Measurements from ENCODE around the gene ANKRD13A.
"Not testable (repeated sequence)": the region's sequence is repeated elsewhere in the genome, so short reads cannot be mapped to it uniquely, and the experiment has no call there.

ANKRD13A gene

GRCh38 chr12:110004598-110004997 is 5.4 kb downstream of the ANKRD13A start:
- TF ChIP-seq POLR2A (IDR thresholded peaks at IDR 0.05; ENCODE audit: extremely low read depth, insufficient read length): no peak
- no peak for TF ChIP-seq MAX (IDR thresholded peaks at IDR 0.05; ENCODE audit: low read depth, low read length)
- no peak overlapping the region for H3K4me3 ChIP-seq (ENCODE audit: low read depth, low read length)
- DNase-seq (ENCODE audit: low read depth): no peak

- H3K4me3 ChIP-seq (ENCODE audit: low read depth, low read length): no peak overlapping the region
- no peak for TF ChIP-seq CTCF (IDR thresholded peaks at IDR 0.05; ENCODE audit: low read depth, low read length)
- TF ChIP-seq MAX (IDR thresholded peaks at IDR 0.05; ENCODE audit: low read depth, low read length): no peak
- no peak for TF ChIP-seq POLR2A (IDR thresholded peaks at IDR 0.05; ENCODE audit: extremely low read depth, insufficient read length)
- no peak for TF ChIP-seq MYC (IDR thresholded peaks at IDR 0.05; ENCODE audit: low read depth, low read length)
- DNase-seq (ENCODE audit: low read depth): no peak
Measured at GRCh38 chr12:110005319-110005973, 6.2 kb downstream of the ANKRD13A start.

- H3K4me3 ChIP-seq (ENCODE audit: low read depth, low read length): no peak overlapping the region
- DNase-seq (ENCODE audit: low read depth): no peak
- no peak for TF ChIP-seq MYC (IDR thresholded peaks at IDR 0.05; ENCODE audit: low read depth, low read length)
Measured at GRCh38 chr12:110006115-110006514, 6.9 kb downstream of the ANKRD13A start.

- TF ChIP-seq MYC (IDR thresholded peaks at IDR 0.05; ENCODE audit: low read depth, low read length) (no peak), POLR2A (IDR thresholded peaks at IDR 0.05; ENCODE audit: extremely low read depth, insufficient read length) (no peak), MAX (IDR thresholded peaks at IDR 0.05; ENCODE audit: low read depth, low read length) (no peak), CTCF (IDR thresholded peaks at IDR 0.05; ENCODE audit: low read depth, low read length) (no peak)
- DNase-seq (ENCODE audit: low read depth): peak; percentile 68
- H3K4me3 ChIP-seq (ENCODE audit: low read depth, low read length): no peak overlapping the region
Measured at GRCh38 chr12:110007881-110008280, 8.7 kb downstream of the ANKRD13A start.

GRCh38 chr12:110008681-110009398 is 9.6 kb downstream of the ANKRD13A start:
- H3K4me3 ChIP-seq (ENCODE audit: low read depth, low read length); DNase-seq (ENCODE audit: low read depth): not testable (repeated sequence)

GRCh38 chr12:110010853-110011723 is 11.9 kb downstream of the ANKRD13A start:
- H3K4me3 ChIP-seq (ENCODE audit: low read depth, low read length): no peak overlapping the region
- TF ChIP-seq CTCF (IDR thresholded peaks at IDR 0.05; ENCODE audit: low read depth, low read length) (no peak), MAX (IDR thresholded peaks at IDR 0.05; ENCODE audit: low read depth, low read length) (no peak), POLR2A (IDR thresholded peaks at IDR 0.05; ENCODE audit: extremely low read depth, insufficient read length) (no peak), MYC (IDR thresholded peaks at IDR 0.05; ENCODE audit: low read depth, low read length) (no peak)
- no peak for DNase-seq (ENCODE audit: low read depth)

GRCh38 chr12:110012137-110012536 is 12.9 kb downstream of the ANKRD13A start:
- no peak for DNase-seq (ENCODE audit: low read depth)
- TF ChIP-seq POLR2A (IDR thresholded peaks at IDR 0.05; ENCODE audit: extremely low read depth, insufficient read length) (no peak), MYC (IDR thresholded peaks at IDR 0.05; ENCODE audit: low read depth, low read length) (no peak), CTCF (IDR thresholded peaks at IDR 0.05; ENCODE audit: low read depth, low read length) (no peak), MAX (IDR thresholded peaks at IDR 0.05; ENCODE audit: low read depth, low read length) (no peak)

More at GRCh38 chr12:110012137-110012536, 12.9 kb downstream of the ANKRD13A start:
- H3K4me3 ChIP-seq (ENCODE audit: low read depth, low read length): no peak overlapping the region
